Tracheal epithelial cell (primary cell): ENCODE measurements around the gene TSKS. TPM values are rescaled to one million over a fixed set of nuclear protein-coding genes. Genes with fewer than 3 reads are reported as not detected.

Source experiments
- total RNA-seq: library from RNA; depleted of rRNA; stranded (reverse); fragments of >200 nt; gene quantifications from 2 replicates; pipeline ENCODE4 v1.2.1, GENCODE V29; 2014

Gene TSKS
- not detected in 2 replicates for total RNA-seq

GRCh38 chr19:49763230-49763629, at the start of gene TSKS:
Gene TSKS (minus strand): TSS chr19:49763306. CDS start chr19:49763247, 59 bp downstream.

GRCh38 chr19:49766930-49767299, 3.8 kb upstream of the TSKS start, which contains the start of gene AP2A1:
Gene AP2A1 (plus strand): TSS chr19:49767001. CDS start chr19:49767134, 133 bp downstream.

GRCh38 chr19:49690656-49691242, 72.4 kb downstream of the TSKS start, which contains the start of gene CPT1C:
Gene CPT1C (plus strand): TSS chr19:49691116. CDS start chr19:49692253, 1,137 bp downstream.

Other genes starting within 250 kb of the TSKS start
- gene RCN3, start 235.3 kb downstream of the TSKS start, total RNA-seq = 1.7 and 1.9 TPM in 2 replicates
- 63.5 and 88.0 TPM in 2 replicates for gene NOSIP, start 182.8 kb downstream of the TSKS start, total RNA-seq
- 6.0 and 7.2 TPM in 2 replicates for gene PRRG2, start 182.0 kb downstream of the TSKS start, total RNA-seq
- gene PRR12, start 172.1 kb downstream of the TSKS start, total RNA-seq = 0.96 and 2.1 TPM in 2 replicates
- 22.8 and 34.9 TPM in 2 replicates for gene RRAS, start 123.2 kb downstream of the TSKS start, total RNA-seq
- gene SCAF1, start 121.1 kb downstream of the TSKS start, total RNA-seq = 14.2 and 16.4 TPM in 2 replicates
- 98.1 and 111 TPM in 2 replicates for gene IRF3, start 97.4 kb downstream of the TSKS start, total RNA-seq
- 2.4 and 3.8 TPM in 2 replicates for gene BCL2L12, start 97.4 kb downstream of the TSKS start, total RNA-seq
- 264 and 577 TPM in 2 replicates for gene PRMT1, start 86.0 kb downstream of the TSKS start, total RNA-seq
- 0.64 and 0.72 TPM in 2 replicates for gene ADM5, start 73.7 kb downstream of the TSKS start, total RNA-seq
- 1.4 and 1.9 TPM in 2 replicates for gene CPT1C, start 72.2 kb downstream of the TSKS start, total RNA-seq
- gene AP2A1, start 3.7 kb upstream of the TSKS start, total RNA-seq = 39.2 and 39.5 TPM in 2 replicates
- 8.5 and 22.9 TPM in 2 replicates for gene FUZ, start 50.0 kb upstream of the TSKS start, total RNA-seq
- gene MED25, start 55.0 kb upstream of the TSKS start, total RNA-seq = 14.0 and 15.6 TPM in 2 replicates
- gene PTOV1, start 87.9 kb upstream of the TSKS start, total RNA-seq = 24.7 and 38.1 TPM in 2 replicates
- 31.5 and 34.7 TPM in 2 replicates for gene PNKP, start 104.3 kb upstream of the TSKS start, total RNA-seq
- 2.8 and 5.3 TPM in 2 replicates for gene AKT1S1, start 114.0 kb upstream of the TSKS start, total RNA-seq
- 3.4 and 3.9 TPM in 2 replicates for gene TBC1D17, start 114.4 kb upstream of the TSKS start, total RNA-seq
- 0.21 and 4.8 TPM in 2 replicates for gene IL4I1, start 133.6 kb upstream of the TSKS start, total RNA-seq
- gene ATF5, start 165.9 kb upstream of the TSKS start, total RNA-seq = 1.3 and 3.4 TPM in 2 replicates
- gene NUP62, start 166.2 kb upstream of the TSKS start, total RNA-seq = 19.8 and 20.2 TPM in 2 replicates
- gene SIGLEC11, start 197.9 kb upstream of the TSKS start, total RNA-seq = not detected in 2 replicates